ENCODE results near the gene KCNAB1. TPM values are rescaled to one million over a fixed set of nuclear protein-coding genes. Genes with fewer than 3 reads are reported as not detected.

The KCNAB1 gene
- total RNA-seq, 2 experiments from 2014 or later = not detected

- Histone ChIP-seq H3K4me2 (ENCODE audit: low read length) (no peak overlapping the region), H2AFZ (ENCODE audit: low read length) (no peak overlapping the region), H3K4me3 (ENCODE audit: low read depth, low read length, poor library complexity, severe bottlenecking) (no peak overlapping the region), H3K36me3 (ENCODE audit: insufficient read depth, low read length) (no peaks in the 10 kb centered on the region), H3K4me1 (ENCODE audit: insufficient read depth, low read length, poor library complexity, severe bottlenecking) (no peaks in the 10 kb centered on the region), H3K79me2 (ENCODE audit: insufficient read depth, low read depth, low read length) (no peaks in the 10 kb centered on the region), H3K27ac (ENCODE audit: low read depth, low read length, poor library complexity, severe bottlenecking) (no peak overlapping the region), H3K9me2 (ENCODE audit: insufficient read depth, low read length) (no peaks in the 10 kb centered on the region), H4K20me1 (ENCODE audit: insufficient read depth, low read length) (no peaks in the 10 kb centered on the region), H3K9me3 (ENCODE audit: low read length) (no peaks in the 10 kb centered on the region)
- TF ChIP-seq CTCF (conservative IDR thresholded peaks at IDR 0.05; ENCODE audit: low read length) (no peak), EZH2phosphoT487 (IDR thresholded peaks at IDR 0.05; ENCODE audit: borderline replicate concordance, low read depth, low read length) (no peak)
- ChIA-PET CTCF (ENCODE audit: unreplicated experiment) (no interaction called here), POLR2A (interaction anchor here (0.6 to 1.0 kb wide), 4 partner anchors 14 to 615 kb away, joined by 3 to 5 read pairs (median 4); no protein-coding TSS in a partner anchor)
- intact Hi-C loops (cut with micrococcal nuclease; ENCODE audit: unreplicated experiment) = no loop called here
- no peak for DNase-seq (ENCODE audit: low spot score)
- no TSS peak for BruUV-seq (replicated peaks)
These were observed 270.5 kb downstream of the KCNAB1 start for GRCh38 chr3:156390846-156391245.

GRCh38 chr3:156395961-156396710, 275.8 kb downstream of the KCNAB1 start:
- no peaks in the 10 kb centered on the region for H3K79me2 ChIP-seq (ENCODE audit: insufficient read depth, low read depth, low read length)
- no peaks in the 10 kb centered on the region for H3K4me1 ChIP-seq (ENCODE audit: insufficient read depth, low read length, poor library complexity, severe bottlenecking)
- BruUV-seq (replicated peaks) = no TSS peak
- no peak overlapping the region for H3K4me2 ChIP-seq (ENCODE audit: low read length)
- intact Hi-C loops (cut with micrococcal nuclease; ENCODE audit: unreplicated experiment) = no loop called here
- no peak overlapping the region for H3K27ac ChIP-seq (ENCODE audit: low read depth, low read length, poor library complexity, severe bottlenecking)
- no peak for DNase-seq (ENCODE audit: low spot score)
- no peak overlapping the region for H2AFZ ChIP-seq (ENCODE audit: low read length)
- POLR2A ChIA-PET = interaction anchor here (0.6 to 0.8 kb wide), 5 partner anchors 19 to 247 kb away, joined by 3 read pairs; no protein-coding TSS in a partner anchor
- TF ChIP-seq CTCF (conservative IDR thresholded peaks at IDR 0.05; ENCODE audit: low read length) = no peak
- no peak for TF ChIP-seq EZH2phosphoT487 (IDR thresholded peaks at IDR 0.05; ENCODE audit: borderline replicate concordance, low read depth, low read length)
- no peaks in the 10 kb centered on the region for H3K9me3 ChIP-seq (ENCODE audit: low read length)
- no peak overlapping the region for H3K4me3 ChIP-seq (ENCODE audit: low read depth, low read length, poor library complexity, severe bottlenecking)
- no peaks in the 10 kb centered on the region for H4K20me1 ChIP-seq (ENCODE audit: insufficient read depth, low read length)
- H3K36me3 ChIP-seq (ENCODE audit: insufficient read depth, low read length) = no peaks in the 10 kb centered on the region
- CTCF ChIA-PET (ENCODE audit: unreplicated experiment) = no interaction called here
- no peaks in the 10 kb centered on the region for H3K9me2 ChIP-seq (ENCODE audit: insufficient read depth, low read length)

- Histone ChIP-seq H3K9me3 (ENCODE audit: low read length) (no peaks in the 10 kb centered on the region), H2AFZ (ENCODE audit: low read length) (no peak overlapping the region), H4K20me1 (ENCODE audit: insufficient read depth, low read length) (no peaks in the 10 kb centered on the region), H3K79me2 (ENCODE audit: insufficient read depth, low read depth, low read length) (no peaks in the 10 kb centered on the region), H3K27ac (ENCODE audit: low read depth, low read length, poor library complexity, severe bottlenecking) (no peak overlapping the region), H3K9me2 (ENCODE audit: insufficient read depth, low read length) (no peaks in the 10 kb centered on the region), H3K36me3 (ENCODE audit: insufficient read depth, low read length) (no peaks in the 10 kb centered on the region), H3K4me3 (ENCODE audit: low read depth, low read length, poor library complexity, severe bottlenecking) (no peak overlapping the region), H3K4me1 (ENCODE audit: insufficient read depth, low read length, poor library complexity, severe bottlenecking) (no peaks in the 10 kb centered on the region), H3K4me2 (ENCODE audit: low read length) (no peak overlapping the region)
- BruUV-seq (replicated peaks) = no TSS peak
- intact Hi-C loops (cut with micrococcal nuclease; ENCODE audit: unreplicated experiment) = no loop called here
- TF ChIP-seq CTCF (conservative IDR thresholded peaks at IDR 0.05; ENCODE audit: low read length) (no peak), EZH2phosphoT487 (IDR thresholded peaks at IDR 0.05; ENCODE audit: borderline replicate concordance, low read depth, low read length) (no peak)
- ChIA-PET POLR2A (interaction anchor here (0.6 to 0.8 kb wide), 3 partner anchors 20 to 440 kb away, joined by 3 read pairs; no protein-coding TSS in a partner anchor), CTCF (ENCODE audit: unreplicated experiment) (no interaction called here)
- DNase-seq (ENCODE audit: low spot score) = no peak
These were observed 276.5 kb downstream of the KCNAB1 start for GRCh38 chr3:156396851-156397250.

Measured in OCI-LY7 (cell line).